ENCODE results near the gene ERMARD. TPM values are rescaled to one million over a fixed set of nuclear protein-coding genes. Genes with fewer than 3 reads are reported as not detected.

Gene ERMARD
- 10 to 100 TPM; 16.3 to 25.3 (median 16.5) TPM for polyA plus RNA-seq

GRCh38 chr6:169751242-169752073 is at the start of gene ERMARD, which contains the start of gene DYNLT2:
Gene ERMARD (plus strand): TSS chr6:169751622. CDS start chr6:169751658, 36 bp downstream.
Gene DYNLT2 (minus strand): TSS chr6:169751572. CDS start chr6:169751458, 114 bp downstream.
- H3K27ac ChIP-seq (ENCODE audit: low read depth, low read length), result peak within 1 kb of the TSS; percentile 66
- WGBS, 3 donors, result 0 to 1% (median 0%) methylated on average over 90 of the region's 90 CpGs

- WGBS, 3 donors, result 0 to 1% (median 0%) methylated on average over 91 to 92 of the region's 92 CpGs
Measured at GRCh38 chr6:169701954-169702839, 49.2 kb upstream of the ERMARD start, which contains the start of the genes C6orf120 and WDR27. Gene C6orf120 (plus strand): TSS chr6:169702126. CDS start chr6:169702460, 334 bp downstream. Gene WDR27 (minus strand): TSS chr6:169702029. CDS start chr6:169689005, 13,024 bp downstream.

GRCh38 chr6:169702840-169703246 is 48.6 kb upstream of the ERMARD start:
- 3 to 6% (median 4%) methylated on average over 22 of the region's 22 CpGs for WGBS, 3 donors
- peak overlapping the region; percentile 68 for H3K27ac ChIP-seq (ENCODE audit: low read depth, low read length)

More at GRCh38 chr6:169701954-169702839, 49.2 kb upstream of the ERMARD start, which contains the start of the genes C6orf120 and WDR27:
- peak within 1 kb of the TSS; percentile 68 for H3K27ac ChIP-seq (ENCODE audit: low read depth, low read length)

- WGBS, 3 donors, result 86 to 97% (median 92%) methylated on average over 2 of the region's 2 CpGs
- H3K27ac ChIP-seq (ENCODE audit: low read depth, low read length), result no peak overlapping the region
Measured at GRCh38 chr6:169707772-169708171, 43.6 kb upstream of the ERMARD start.

GRCh38 chr6:169709293-169709692 is 42.1 kb upstream of the ERMARD start:
- no peak overlapping the region for H3K27ac ChIP-seq (ENCODE audit: low read depth, low read length)

GRCh38 chr6:169710009-169710408 is 41.4 kb upstream of the ERMARD start:
- 73 to 85% (median 78%) methylated on average over 3 of the region's 3 CpGs for WGBS, 3 donors
- no peak overlapping the region for H3K27ac ChIP-seq (ENCODE audit: low read depth, low read length)

GRCh38 chr6:169714178-169714577 is 37.2 kb upstream of the ERMARD start:
- 96 to 97% (median 97%) methylated on average over 2 of the region's 2 CpGs for WGBS, 3 donors

GRCh38 chr6:169714595-169714994 is 36.8 kb upstream of the ERMARD start:
- 95 to 96% (median 95%) methylated on average over 9 of the region's 9 CpGs for WGBS, 3 donors
- no peak overlapping the region for H3K27ac ChIP-seq (ENCODE audit: low read depth, low read length)

More at GRCh38 chr6:169714178-169714577, 37.2 kb upstream of the ERMARD start:
- no peak overlapping the region for H3K27ac ChIP-seq (ENCODE audit: low read depth, low read length)

GRCh38 chr6:169719117-169719516 is 32.3 kb upstream of the ERMARD start:
- WGBS, 3 donors, result 87 to 97% (median 95%) methylated on average over 4 of the region's 4 CpGs
- no peak overlapping the region for H3K27ac ChIP-seq (ENCODE audit: low read depth, low read length)

GRCh38 chr6:169720207-169720855 is 31.1 kb upstream of the ERMARD start:
- no peak overlapping the region for H3K27ac ChIP-seq (ENCODE audit: low read depth, low read length)
- 88 to 98% (median 98%) methylated on average over 3 of the region's 3 CpGs for WGBS, 3 donors

- 2 to 5% (median 4%) methylated on average over 22 of the region's 22 CpGs for WGBS, 3 donors
- no peak overlapping the region for H3K27ac ChIP-seq (ENCODE audit: low read depth, low read length)
Measured at GRCh38 chr6:169722362-169723199, 28.8 kb upstream of the ERMARD start.

- H3K27ac ChIP-seq (ENCODE audit: low read depth, low read length), result peak overlapping the region; percentile 38
- 0 to 1% (median 0%) methylated on average over 58 to 70 of the region's 70 CpGs for WGBS, 3 donors
Measured at GRCh38 chr6:169723200-169723909, 28.1 kb upstream of the ERMARD start.

GRCh38 chr6:169723991-169724493 is 27.4 kb upstream of the ERMARD start:
- 0% methylated on average over 10 to 58 of the region's 89 CpGs for WGBS, 3 donors
- H3K27ac ChIP-seq (ENCODE audit: low read depth, low read length), result peak overlapping the region; percentile 73

GRCh38 chr6:169724494-169725124 is 26.8 kb upstream of the ERMARD start, which contains the start of gene PHF10:
Gene PHF10 (minus strand): TSS chr6:169724500. CDS start chr6:169723931, 569 bp downstream.
- peak within 1 kb of the TSS; percentile 73 for H3K27ac ChIP-seq (ENCODE audit: low read depth, low read length)
- WGBS, 3 donors, result 0 to 1% (median 1%) methylated on average over 53 to 81 of the region's 89 CpGs

GRCh38 chr6:169725125-169726048 is 26.0 kb upstream of the ERMARD start:
- H3K27ac ChIP-seq (ENCODE audit: low read depth, low read length), result peak overlapping the region; percentile 73
- 20 to 25% (median 23%) methylated on average over 29 of the region's 29 CpGs for WGBS, 3 donors

All from adipose tissue (tissue), 3 donors.